Caki2 (cell line): Measurements from ENCODE around the gene ETFA. TPM values are rescaled to one million over a fixed set of nuclear protein-coding genes. Genes with fewer than 3 reads are reported as not detected.

ENCODE experiments used
- DNase-seq: peaks from one replicate; pipeline ENCODE4 v3.0.0-alpha.2; 2015; ENCODE audit warnings: low read depth
- in situ Hi-C: cut with HindIII; loops from 2 replicates; pipeline ENCODE4 v1.10.0; 2016; ENCODE audit warnings: low sequenced_read_pairs, low pct_unique_long_range_greater_than_20kb, mixed read lengths
- total RNA-seq: library from RNA; depleted of rRNA; stranded (reverse); fragments of >200 nt; shearing (Covaris generic); gene quantifications from 2 replicates; pipeline ENCODE4 v1.2.3, GENCODE V29; 2014; ENCODE audit warnings: low replicate concordance

The ETFA gene
- total RNA-seq, 1 experiment from 2014 or later: 246 TPM

GRCh38 chr15:76245072-76245610, 66.1 kb downstream of the ETFA start:
- DNase-seq: no peak
- in situ Hi-C loops: no loop called here

- in situ Hi-C loops: no loop called here
- no peak for DNase-seq
Observed at GRCh38 chr15:76239786-76240185, 71.5 kb downstream of the ETFA start.

DNA sequence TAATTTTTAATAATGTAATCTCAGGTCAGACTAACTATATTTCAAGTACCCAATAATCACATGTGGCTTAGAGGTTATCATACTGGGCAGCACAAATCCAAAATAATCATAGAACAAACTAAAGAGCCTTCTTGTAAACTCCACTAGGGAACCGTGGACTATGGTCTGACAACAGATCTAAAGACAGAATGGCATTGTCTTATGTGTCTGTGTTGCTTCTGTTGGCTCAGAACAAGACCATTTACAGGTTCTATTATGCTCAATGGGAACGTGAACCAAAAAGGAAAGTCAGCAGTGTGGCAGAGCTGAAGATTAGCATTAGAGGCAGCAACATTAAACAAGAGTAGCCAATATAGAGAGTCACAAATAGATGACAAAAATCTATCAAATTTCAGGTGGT, 74.9 kb downstream of the ETFA start:
- no peak for DNase-seq
- in situ Hi-C loops: no loop called here

DNA sequence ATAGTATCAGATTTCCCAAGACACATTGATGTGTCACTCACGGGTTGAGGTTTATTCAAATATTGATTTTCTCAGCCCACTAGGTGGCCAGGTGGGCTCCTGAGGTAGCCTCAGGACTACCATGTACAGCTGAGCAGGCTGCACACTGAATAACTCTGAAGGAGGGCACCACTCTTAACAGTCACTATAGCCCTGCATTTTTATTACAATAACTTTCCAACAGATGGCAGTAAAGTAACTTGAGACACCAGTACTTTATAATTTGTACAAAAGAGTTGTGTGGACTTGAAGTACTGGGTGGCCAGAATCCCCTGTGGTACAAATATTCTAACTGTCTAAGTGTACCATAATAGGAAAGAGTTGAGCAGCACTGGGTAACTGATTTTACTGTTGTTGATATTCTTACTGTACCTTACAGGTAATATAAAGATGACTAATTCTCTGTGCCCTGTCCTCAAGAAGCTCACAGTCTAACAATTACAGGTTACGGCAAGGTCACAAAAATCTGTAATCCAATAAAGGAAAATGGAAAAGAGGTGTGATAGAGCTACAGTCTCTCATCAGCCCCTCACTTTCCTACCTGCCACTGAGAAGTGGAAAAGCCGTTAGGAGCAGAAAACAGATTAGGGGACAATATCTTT, 76.0 kb downstream of the ETFA start:
- DNase-seq: peak; percentile 34
- in situ Hi-C loops: no loop called here

DNA sequence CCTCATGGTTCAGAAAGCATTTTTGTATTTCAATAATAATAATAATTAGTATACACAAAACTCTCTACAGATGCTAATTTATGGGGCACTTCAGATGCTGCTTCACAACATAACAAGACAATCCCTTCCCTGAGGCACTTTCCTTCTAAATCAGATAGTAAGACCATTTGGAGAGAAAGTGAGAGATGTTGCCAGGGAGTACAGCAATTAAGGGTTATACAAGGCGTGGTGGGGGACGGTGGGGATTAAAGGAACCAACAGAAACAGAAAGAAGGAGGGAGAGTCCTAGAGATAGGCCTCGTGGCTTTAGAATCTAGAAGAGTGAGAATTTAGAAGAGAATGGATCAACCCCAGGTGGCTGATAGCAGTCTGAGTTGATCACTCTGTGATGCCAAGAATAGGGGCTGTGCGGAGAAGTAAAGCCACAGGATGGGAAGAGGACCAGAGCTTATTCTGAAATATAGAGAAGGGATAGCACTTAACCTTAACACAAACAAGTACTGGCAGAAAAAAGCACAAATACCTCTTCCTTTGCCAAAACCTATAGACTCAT, 76.9 kb downstream of the ETFA start:
- in situ Hi-C loops: no loop called here
- DNase-seq: no peak

DNA sequence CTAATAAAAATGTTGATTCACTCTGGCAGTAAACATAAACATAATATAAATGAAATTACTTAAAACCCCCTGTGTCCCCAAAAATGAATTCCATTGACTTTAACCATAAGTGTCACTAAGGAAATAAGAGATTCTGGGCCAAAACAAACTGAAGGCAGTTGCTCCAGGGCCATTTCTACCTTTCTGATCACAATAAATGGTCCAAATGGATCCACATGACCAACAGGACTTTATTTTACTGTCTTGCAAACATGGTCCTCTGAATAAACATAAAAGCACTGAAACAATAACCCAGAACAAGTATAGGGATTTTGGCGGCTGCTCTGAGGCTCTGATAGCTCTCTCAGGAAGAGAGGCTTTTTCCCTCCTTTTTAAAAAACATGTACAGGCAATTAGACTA, 77.3 kb downstream of the ETFA start:
- DNase-seq: no peak
- in situ Hi-C loops: no loop called here

DNA sequence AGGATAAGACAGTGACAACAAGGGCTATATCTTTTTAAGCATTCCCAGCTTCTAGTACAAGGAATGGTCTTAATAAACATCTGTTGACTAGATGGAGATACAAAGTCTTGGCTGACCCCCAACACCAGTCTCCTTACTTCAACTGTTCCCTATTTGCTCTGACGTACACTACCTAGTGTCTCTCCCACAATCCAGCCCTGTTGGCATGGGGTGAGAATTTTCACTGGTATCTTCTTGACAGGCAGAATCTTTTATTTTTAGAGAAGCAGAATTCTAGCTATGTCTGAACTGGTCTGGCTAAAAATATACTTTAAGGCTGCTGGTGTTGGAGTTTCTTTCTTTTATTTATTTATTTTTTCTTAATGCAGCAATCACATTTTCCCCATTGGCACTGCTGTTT, 82.0 kb downstream of the ETFA start:
- in situ Hi-C loops: no loop called here
- no peak for DNase-seq

- in situ Hi-C loops: no loop called here
- DNase-seq: no peak
Observed at GRCh38 chr15:76223521-76223920, 87.7 kb downstream of the ETFA start.

DNA sequence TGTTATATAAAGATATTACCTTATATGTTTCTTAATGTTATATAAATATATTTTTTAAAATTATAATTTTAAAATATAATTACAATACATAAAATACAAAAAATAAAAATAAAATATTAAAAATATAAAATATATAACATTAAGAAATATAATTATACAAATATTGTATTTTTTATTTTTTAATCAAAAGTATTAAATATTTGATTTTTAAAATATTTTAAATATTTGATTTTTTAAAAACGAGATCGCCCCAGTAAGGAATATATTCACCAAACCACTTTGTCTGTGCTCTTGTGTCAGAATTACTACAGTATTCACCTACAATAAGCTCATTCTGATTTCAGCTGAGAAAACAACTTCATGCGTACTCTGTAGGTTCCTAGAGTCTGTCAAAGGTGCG, 89.1 kb downstream of the ETFA start:
- no peak for DNase-seq
- in situ Hi-C loops: no loop called here

GRCh38 chr15:76221085-76221767, 90.0 kb downstream of the ETFA start:
- in situ Hi-C loops: no loop called here

DNA sequence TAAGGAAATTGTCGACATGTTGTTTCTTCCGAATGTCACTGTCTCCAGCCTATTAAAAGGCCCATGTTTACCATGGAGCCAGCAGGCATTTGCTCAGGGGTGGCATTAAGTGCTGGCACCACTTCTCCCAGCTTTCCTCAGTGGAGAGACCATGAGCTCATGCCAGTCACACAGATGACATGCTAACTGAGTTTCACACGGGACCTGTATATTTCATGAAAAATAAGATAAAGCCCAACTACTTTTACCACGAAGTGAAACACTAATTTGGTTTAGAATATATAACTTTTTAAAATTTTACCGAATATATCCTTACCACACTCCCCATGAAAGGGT, 93.4 kb downstream of the ETFA start:
- in situ Hi-C loops: no loop called here
- DNase-seq: no peak

More at GRCh38 chr15:76221085-76221767, 90.0 kb downstream of the ETFA start:
- no peak for DNase-seq

- in situ Hi-C loops: no loop called here
- peak; percentile 74 for DNase-seq
Observed at GRCh38 chr15:76217029-76217881, 94.0 kb downstream of the ETFA start.

GRCh38 chr15:76215634-76216033, 95.6 kb downstream of the ETFA start:
- DNase-seq: no peak
- in situ Hi-C loops: no loop called here

DNA sequence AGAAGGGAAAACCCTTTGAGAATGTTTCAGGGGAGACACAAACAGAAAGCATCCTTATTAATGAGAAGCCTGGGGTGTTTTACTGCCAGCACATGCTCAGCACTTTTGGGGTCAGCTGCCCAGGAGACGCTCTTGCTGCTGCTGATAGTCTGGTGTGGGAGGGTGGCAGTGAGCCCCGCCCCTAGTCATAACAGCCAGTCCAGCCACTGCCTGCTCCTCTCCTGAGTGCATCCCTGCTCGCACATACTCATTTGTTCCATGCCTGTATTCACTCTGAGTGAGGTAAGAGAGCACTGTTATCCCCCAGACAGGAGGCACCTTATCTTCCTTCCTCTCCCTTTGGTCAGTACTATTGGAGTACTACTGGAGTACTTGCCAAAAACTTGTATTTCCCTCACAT, 101.3 kb downstream of the ETFA start:
- in situ Hi-C loops: no loop called here
- DNase-seq: no peak

GRCh38 chr15:76209523-76209922, 101.7 kb downstream of the ETFA start:
- no peak for DNase-seq
- in situ Hi-C loops: no loop called here

DNA sequence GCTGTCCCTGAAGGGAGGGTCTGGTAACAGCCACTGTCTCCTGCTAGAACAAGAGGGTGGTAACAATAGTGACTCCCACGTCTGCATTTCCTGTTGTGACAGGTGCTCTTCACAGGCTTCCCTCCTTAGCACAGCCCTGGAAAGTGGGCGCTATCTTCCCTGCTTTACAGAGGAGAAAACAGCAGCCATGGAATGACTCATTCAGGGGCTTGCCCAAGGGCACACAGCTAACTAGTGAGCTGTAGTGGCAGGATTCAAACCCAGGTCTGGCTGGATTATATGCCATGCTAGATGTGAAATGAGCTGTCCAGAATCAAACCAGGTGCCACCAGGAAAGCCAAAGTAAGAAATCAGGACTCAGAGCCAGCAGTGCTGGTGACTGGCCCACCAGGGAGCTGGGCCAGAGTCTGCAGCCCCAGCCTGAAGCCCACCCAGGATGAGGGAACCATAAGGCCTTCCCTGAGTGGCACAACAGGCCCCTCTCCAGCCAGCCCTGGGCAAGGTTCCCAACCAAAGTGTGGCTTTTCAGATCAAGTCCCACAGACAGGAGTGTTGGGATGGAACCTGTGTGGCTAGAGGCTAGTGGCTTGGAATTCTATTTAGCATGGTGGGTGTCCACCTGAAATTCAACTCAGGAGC, 102.4 kb downstream of the ETFA start:
- no peak for DNase-seq
- in situ Hi-C loops: no loop called here

DNA sequence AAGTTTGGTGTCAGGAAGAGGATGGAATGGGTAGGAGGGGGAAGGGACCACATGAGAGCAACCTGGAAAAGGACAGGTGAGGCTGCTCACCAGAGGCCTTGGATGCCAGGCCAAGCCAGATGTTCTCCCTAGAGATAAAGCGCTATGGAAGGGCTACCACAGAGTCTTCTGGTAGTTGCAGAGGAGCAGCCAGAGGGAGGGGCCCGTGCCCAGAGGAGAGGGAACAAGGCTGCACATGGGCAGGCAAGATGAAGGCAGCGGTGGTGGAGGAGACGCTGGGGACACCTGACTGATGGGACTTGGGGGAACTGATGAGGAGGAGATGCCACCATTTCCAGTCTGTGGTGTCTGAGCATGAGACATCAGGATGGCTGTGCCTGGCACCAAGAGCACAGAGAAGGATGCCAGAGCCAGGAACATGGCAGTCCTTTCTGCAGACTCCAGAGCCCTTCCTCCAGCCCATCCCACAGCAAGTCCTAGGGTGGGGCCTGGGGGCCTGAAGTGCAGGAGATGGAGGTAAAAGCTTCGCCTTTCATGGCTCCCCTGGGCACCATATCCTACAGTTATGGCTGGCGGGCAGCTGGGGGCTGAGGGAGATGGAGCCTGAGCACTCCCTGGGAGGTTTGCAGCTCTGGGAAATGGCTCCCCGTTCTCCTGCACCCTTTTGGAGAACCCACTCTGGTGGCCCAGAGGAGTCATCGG, 103.0 kb downstream of the ETFA start:
- in situ Hi-C loops: no loop called here
- DNase-seq: no peak
